HG03045 (cell line): Measurements from ENCODE around the gene GNG13.
"Not testable (repeated sequence)": the region's sequence is repeated elsewhere in the genome, so short reads cannot be mapped to it uniquely, and the experiment has no call there.

ENCODE experiments used
- ATAC-seq: cut with Tn5 transposase; IDR thresholded peaks from one replicate; pipeline ENCODE4 v1.9.1; 2021; ENCODE audit warnings: mild to moderate bottlenecking, moderate library complexity; ENCODE audit not compliant: unreplicated experiment

GNG13 gene, protein sequence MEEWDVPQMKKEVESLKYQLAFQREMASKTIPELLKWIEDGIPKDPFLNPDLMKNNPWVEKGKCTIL

GRCh38 chr16:799948-800833, at the start of gene GNG13:
Gene GNG13, minus strand, starts transcription at chr16:800734. Its CDS starts 1,657 bp downstream, at chr16:799077.
- no peak for ATAC-seq

- no peak for ATAC-seq
These were observed 48.1 kb upstream of the GNG13 start for GRCh38 chr16:848510-849253.

DNA sequence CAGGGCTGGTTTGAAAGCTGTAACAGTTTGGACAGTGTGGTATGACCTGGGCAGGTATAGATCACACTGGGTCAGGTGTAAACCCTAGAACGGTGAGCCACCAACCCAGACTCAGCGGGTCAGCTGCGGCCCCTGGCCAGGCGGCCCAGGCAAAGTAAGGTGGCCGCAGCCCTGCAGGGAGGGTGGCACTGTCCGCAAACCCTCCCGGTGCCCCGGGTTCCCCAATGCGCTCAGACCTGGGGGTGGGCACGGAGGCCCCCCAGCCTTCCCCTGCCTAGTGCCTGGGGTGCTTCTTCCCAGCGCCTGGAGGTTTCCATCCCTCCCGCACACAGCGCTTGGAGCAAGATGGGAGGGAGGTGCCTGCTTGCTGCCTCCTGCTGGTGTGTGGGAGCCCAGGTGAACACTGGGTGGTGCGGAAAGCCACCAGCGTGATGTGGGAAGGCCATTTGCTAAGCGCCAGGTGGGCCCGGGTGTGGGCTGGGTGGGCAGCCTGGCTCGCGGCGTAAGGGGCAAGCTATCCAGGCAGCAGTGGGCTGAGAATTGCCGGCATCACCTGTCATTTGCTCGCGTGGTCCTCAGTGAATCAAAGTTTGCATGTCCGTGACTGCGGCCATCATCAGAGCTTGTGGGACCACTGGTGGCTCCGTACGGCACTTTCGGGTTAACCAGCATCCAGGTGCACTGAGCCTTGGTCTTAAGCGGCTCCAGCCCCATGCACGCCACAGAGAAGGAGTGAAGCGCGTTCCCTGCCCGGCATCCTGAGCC, 47.3 kb upstream of the GNG13 start:
- ATAC-seq, result no peak

DNA sequence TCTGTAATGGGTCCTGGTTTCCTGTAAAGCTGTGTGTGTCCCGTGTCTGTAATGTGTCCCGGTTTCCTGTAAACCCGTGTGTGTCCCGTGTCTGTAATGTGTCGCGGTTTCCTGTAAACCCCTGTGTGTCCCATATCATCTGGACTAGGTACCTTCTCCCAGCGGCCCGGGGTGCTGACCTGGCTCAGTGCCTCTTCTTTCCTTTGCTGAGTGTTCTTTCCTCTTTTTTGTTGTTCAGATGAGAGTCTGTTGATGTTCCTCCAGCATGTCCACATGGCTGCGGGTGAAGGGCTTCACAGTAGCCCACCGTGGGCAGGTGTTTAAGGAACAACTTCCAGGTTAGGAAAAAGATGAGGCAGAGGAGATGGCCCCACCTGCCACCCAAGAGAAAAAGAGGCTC, 46.6 kb upstream of the GNG13 start:
- no peak for ATAC-seq

DNA sequence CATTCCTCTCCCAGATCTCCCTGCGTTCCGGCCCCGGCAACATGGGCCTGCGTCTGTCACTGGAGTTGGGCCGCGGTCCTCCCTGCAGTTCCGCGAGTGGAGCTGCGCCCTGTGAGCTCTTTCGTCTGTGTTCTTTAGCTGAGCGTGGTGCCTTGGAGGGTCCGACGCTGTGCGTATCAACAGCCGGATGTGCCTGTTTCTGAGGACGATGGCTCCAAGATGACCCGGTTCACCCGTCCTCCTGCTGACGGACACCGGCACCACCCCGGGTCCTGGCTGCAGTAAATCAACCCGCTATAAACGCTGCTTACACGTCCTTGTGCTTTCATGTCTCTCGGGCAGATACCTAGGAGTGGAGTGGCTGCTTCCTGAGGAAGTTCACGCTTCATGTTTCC, 44.8 kb upstream of the GNG13 start:
- no peak for ATAC-seq

DNA sequence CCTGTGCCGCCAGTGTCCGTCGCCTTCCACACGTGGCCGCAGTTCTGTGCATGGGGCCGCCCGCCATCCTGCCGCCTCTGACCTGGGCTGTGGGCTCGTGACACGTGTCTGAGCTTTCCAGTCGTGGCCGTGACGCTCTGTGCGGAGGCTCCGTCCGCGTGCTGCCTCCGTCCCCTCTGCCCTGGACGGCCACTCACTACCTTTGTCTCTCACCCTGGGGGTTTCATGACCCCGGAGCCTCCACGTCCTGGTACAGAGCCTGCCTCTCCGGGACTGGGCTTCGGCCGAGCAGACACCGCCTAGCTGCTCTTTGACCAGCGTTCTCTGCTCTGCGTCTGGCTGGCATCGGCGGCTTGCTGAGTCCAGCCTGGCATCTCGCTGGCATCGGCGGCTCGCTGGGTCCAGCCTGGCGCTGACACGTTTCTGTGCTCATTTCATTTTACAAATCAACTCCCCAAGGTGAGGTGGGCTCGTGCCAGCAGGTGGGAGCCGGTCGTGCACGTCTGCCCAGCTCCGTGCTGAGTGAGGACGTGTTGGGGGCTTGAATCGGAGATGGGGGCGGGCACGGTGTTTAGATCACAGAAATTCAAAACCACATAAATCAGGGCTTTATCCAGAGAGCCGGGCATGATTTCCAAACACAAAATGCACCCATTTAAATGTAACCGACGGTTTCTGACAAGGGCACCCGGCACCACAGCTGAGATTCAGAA, 44.3 kb upstream of the GNG13 start:
- no peak for ATAC-seq

DNA sequence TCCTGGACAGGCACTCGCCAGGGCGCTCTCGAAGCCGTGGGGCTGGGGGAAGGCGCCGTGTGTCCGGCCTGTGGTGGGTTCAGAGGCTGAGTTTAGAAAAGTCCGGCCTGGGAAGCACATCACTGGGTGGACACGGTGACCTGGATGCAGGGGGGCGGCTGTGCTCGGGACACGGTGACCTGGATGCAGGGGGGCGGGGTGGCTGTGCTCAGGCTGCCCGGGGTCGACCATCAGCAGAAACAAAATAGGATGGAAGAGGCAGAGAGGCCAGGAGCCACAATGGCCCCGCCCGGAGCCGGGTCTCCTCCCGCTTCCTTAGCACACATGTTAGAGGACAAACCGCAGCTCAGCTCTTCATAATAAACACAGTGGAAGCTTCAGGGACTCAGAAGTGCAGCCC, 43.2 kb upstream of the GNG13 start:
- no peak for ATAC-seq

DNA sequence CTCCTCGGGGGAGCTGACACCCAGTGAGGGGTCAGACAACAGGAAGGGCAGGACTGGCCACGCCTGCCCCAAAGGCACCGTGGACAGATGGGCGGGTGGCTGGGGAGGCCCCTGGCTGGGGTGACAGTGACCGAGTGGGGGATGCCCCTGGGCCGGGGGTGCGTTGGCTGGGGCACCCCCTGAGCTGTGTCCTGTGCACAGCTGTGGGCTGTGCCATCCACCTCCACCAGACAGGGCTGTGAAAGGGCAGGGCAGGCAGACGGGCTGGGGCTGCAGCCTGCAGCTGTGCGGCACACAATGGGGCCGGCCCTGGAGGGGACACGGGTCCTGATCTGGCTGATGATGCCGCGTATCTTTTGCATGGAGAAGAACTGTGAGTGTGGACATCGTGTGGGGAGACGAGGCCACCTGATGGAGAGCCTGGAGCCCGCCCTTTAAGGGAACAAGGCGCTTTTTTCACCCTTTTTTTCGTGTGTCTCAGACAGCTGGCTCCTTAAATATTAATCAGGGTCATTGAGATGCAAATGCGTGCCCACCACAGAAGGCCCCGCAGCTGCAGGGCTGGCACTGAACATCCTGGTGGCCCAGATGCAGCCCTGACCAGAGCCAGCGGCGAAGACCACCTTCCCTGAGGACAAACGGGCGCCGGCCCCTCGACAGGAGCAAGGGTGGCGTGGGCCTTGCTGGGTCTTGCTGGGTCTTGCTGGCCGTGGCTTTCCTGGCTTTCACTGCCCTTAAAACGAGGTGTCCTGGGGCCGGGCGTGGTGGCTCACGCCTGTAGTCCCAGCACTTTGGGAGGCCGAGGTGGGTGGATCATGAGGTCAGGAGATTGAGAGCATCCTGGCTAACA, 42.4 kb upstream of the GNG13 start:
- ATAC-seq, result no peak

DNA sequence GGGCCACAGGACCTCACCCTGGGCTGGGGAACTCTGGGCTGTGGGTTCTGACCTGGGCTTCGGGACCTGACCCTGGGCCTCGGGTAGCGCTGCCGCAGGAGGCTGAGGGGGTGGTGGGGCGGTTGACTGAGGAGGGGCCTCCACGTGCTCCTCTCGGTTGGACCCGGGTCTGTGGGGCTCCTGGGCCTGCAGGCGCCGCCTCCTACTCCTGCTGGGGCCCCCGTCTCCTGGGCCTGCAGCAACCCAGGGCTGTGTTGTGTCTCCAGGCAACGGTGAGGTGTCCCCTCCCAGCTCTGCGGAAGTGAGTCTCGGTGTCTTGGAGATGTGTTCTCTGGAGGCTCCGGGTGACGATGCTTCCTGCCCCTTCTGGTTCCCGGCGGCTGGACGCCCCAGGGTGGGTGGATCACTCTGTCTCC, 41.5 kb upstream of the GNG13 start:
- no peak for ATAC-seq

DNA sequence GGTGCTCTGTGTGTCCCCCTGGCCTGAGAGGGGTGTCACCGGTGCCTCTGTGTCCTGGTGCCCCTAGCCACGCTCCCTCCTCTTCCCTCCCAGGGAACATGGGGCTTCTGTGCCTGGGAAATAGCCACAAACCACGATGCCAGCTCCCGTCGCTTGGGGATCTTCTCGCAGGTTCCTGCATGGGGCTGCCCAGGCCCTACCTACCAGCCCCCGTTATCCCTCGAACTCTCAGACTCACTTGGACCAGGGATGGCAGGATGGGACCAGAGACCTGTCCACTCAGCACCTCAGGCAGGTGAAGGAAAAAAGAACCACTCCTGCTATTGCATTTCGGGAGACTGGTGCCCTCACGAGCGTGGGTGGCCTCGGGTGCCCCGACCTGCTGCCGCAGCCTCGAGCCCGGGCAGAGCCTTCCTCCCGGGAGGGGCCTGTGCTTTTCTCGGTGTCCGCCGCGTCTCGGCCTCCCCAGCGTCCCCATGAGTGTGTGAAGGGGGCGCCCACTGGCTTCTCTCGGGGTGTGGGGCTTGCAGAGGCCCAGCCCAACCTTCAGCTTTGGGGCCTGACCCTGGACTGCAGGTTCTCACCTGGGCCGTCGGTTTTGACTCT, 41.0 kb upstream of the GNG13 start:
- no peak for ATAC-seq

- no peak for ATAC-seq
These were observed 40.3 kb upstream of the GNG13 start for GRCh38 chr16:840561-841454.

- no peak for ATAC-seq
These were observed 39.3 kb upstream of the GNG13 start for GRCh38 chr16:839643-840408.

GRCh38 chr16:838741-839140, 38.2 kb upstream of the GNG13 start:
- ATAC-seq, result no peak

GRCh38 chr16:836822-837221, 36.3 kb upstream of the GNG13 start:
- ATAC-seq, result not testable (repeated sequence)

DNA sequence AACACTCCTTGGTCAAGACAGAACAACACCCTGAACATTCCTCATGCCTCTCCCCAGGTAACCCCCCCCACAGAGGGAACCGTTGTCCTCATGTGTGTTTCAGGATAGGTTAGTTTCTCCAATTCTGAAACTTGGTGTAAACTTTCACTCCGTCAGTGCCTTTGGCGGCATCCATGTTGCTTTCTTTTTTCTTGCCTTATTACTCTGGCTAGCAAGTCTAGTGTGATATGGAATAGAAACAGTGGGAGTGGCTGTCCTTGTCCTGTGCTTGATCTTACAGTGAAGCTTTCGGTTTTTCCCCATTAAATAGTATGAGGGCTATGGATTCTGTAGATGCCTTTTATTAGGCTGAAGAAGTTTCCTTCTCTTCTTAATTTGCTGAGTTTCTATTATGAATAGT, 35.7 kb upstream of the GNG13 start:
- ATAC-seq, result no peak

DNA sequence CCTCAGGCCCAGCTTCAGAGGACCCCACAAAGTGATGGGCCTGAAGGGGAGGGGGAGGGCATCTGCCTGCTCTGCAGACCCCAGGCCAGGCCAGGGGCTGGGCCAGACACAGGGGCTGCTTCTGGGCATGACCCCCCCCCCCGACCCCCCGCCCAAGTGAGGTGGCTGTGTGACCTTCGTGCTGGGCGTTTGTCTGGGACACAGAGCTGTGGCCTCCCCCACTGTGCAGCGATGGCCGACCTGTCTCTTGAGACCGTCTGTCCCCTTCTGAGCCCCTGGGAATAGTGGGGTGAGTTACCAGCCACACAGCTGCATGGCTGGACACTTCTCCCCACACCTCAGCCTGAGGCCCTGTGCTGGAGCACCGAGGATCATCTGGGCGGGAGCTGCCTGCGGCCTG, 34.8 kb upstream of the GNG13 start:
- ATAC-seq, result no peak

GRCh38 chr16:833411-833810, 32.9 kb upstream of the GNG13 start:
- no peak for ATAC-seq
